Activated CD4-positive, alpha-beta T cell treated with anti-CD3 and anti-CD28 coated beads, Interleukin-2, amount 10 ng/mL, durations not matched to agents 7 days and 5 days (primary cell): ENCODE measurements around the gene SDCCAG8. TPM values are rescaled to one million over a fixed set of nuclear protein-coding genes. Genes with fewer than 3 reads are reported as not detected.

Experiments
- CTCF ChIA-PET: fragments of 350-600 bp; sonication (Branson Sonifier 250); formaldehyde crosslinking; loops from one replicate; lab custom pipeline; 2021; ENCODE audit warnings: antibody characterized with exemption; lab: Charles Lee
- POLR2A ChIA-PET: fragments of 350-600 bp; sonication (Branson Sonifier 250); formaldehyde crosslinking; loops from one replicate; lab custom pipeline; 2021; ENCODE audit warnings: antibody characterized with exemption; lab: Charles Lee
- DNase-seq: peaks from one replicate; pipeline ENCODE4 v3.0.0-alpha.2; 2020
- H3K27ac Mint-ChIP-seq: one replicate; pipeline ENCODE4 v1.8.0; 2021; ENCODE audit warnings: mild to moderate bottlenecking, moderate library complexity, mixed read lengths
- H3K27me3 Mint-ChIP-seq: one replicate; pipeline ENCODE4 v1.8.0; 2021; ENCODE audit warnings: mixed read lengths
- H3K36me3 Mint-ChIP-seq: one replicate; pipeline ENCODE4 v1.8.0; 2021; ENCODE audit warnings: low read depth, mixed read lengths
- H3K4me1 Mint-ChIP-seq: one replicate; pipeline ENCODE4 v1.8.0; 2021; ENCODE audit warnings: mixed read lengths
- H3K4me3 Mint-ChIP-seq: one replicate; pipeline ENCODE4 v1.8.0; 2021; ENCODE audit warnings: mild to moderate bottlenecking, moderate library complexity, mixed read lengths
- H3K9me3 Mint-ChIP-seq: one replicate; pipeline ENCODE4 v1.8.0; 2021; ENCODE audit warnings: mixed read lengths
- total RNA-seq, 2 experiments: library from RNA; stranded (reverse); gene quantifications; one replicate each; pipeline ENCODE4 v1.2.3, GENCODE V29; 2021

Gene SDCCAG8
- total RNA-seq, 2 experiments from 2014 or later, result 23.8 to 26.4 TPM

DNA sequence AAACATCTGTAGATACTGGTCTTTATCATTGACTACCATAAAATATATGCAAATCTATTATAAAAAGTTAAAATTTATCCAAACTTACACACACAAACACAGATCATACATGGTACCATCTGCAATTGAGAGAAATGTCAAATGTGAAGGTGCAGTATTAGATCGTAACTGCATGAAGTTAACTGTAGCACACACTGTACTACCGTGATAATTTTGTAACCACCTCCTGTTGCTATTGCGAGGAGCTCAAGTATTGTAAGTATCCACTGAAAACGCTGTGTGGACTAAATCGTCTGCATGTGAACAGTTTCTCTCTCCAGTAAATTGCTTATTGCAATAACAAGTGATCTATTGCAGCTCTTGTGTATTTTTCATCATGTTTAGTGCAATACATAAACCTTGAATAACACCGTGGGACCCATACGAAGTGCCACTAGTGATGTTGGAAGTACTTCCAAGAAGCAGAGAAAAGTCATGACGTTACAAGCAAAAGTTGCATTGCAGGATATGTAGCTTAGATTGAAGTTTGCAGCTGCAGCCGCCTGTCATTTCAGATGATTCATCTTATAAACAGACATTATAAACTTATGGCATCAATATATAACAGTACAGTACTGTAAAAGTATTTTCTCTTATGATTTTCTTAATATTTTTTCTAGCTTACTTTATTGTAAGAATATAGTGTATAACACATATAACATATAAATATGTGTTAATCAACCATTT is 172.9 kb downstream of the SDCCAG8 start:
- Mint-ChIP-seq H3K36me3 (peaks cover 9% of the 10 kb centered on the region), H3K27ac (no peak overlapping the region), H3K9me3 (no peaks in the 10 kb centered on the region), H3K4me1 (peaks cover 2% of the 10 kb centered on the region), H3K27me3 (no peaks in the 10 kb centered on the region), H3K4me3 (no peak overlapping the region)
- ChIA-PET POLR2A (no interaction called here), CTCF (no interaction called here)
- DNase-seq, result no peak

DNA sequence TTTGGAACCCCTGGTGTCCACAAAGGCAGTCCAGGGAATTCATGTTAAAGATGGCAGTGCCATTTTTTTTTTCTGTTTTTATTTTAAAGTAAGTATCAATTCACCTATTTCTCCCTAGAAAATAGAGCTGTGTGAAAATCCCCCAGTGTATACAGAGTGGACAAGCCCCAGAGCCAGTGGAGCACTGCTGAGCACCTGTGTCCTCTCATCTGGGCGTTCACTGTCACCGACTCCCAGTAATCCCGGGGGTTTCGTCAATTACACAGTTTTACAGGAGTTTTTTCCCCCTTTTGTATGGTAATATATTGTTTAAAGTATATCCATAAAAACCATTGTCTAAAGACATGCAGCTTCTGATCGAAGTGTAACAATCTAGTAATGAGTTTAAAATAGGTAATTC is 175.8 kb downstream of the SDCCAG8 start:
- Mint-ChIP-seq H3K4me3 (no peak overlapping the region), H3K4me1 (peaks cover 2% of the 10 kb centered on the region), H3K9me3 (no peaks in the 10 kb centered on the region), H3K36me3 (peaks cover 9% of the 10 kb centered on the region), H3K27me3 (no peaks in the 10 kb centered on the region), H3K27ac (no peak overlapping the region)
- POLR2A ChIA-PET, result no interaction called here
- no peak for DNase-seq
- CTCF ChIA-PET, result interaction anchor here (1.1 kb wide), 1 partner anchor 520 kb away, joined by 3 read pairs; no protein-coding TSS in a partner anchor

DNA sequence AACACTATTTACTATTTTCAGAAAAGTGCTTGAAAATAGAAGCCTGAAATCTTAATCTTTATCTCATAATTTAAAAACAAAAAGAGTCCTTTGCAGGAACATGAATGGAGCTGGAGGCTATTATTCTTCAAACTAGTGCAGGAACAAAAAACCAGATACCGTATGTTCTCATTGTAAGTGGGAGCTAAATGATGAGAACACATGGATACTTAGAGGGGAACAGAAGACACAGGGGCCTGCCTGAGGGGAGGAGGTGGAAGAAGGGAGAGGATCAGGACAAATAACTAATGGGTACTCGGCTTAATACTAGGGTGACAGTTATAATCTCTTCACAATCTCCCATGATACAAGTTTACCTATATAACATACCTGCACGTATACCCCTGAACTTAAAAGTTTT is 176.3 kb downstream of the SDCCAG8 start:
- H3K36me3 Mint-ChIP-seq, result peaks cover 6% of the 10 kb centered on the region
- H3K27me3 Mint-ChIP-seq, result no peaks in the 10 kb centered on the region
- CTCF ChIA-PET, result interaction anchor here (1.1 kb wide), 1 partner anchor 520 kb away, joined by 3 read pairs; no protein-coding TSS in a partner anchor
- peaks cover 2% of the 10 kb centered on the region for H3K4me1 Mint-ChIP-seq
- no peaks in the 10 kb centered on the region for H3K9me3 Mint-ChIP-seq
- no peak for DNase-seq
- POLR2A ChIA-PET, result no interaction called here
- H3K4me3 Mint-ChIP-seq, result no peak overlapping the region
- H3K27ac Mint-ChIP-seq, result no peak overlapping the region

DNA sequence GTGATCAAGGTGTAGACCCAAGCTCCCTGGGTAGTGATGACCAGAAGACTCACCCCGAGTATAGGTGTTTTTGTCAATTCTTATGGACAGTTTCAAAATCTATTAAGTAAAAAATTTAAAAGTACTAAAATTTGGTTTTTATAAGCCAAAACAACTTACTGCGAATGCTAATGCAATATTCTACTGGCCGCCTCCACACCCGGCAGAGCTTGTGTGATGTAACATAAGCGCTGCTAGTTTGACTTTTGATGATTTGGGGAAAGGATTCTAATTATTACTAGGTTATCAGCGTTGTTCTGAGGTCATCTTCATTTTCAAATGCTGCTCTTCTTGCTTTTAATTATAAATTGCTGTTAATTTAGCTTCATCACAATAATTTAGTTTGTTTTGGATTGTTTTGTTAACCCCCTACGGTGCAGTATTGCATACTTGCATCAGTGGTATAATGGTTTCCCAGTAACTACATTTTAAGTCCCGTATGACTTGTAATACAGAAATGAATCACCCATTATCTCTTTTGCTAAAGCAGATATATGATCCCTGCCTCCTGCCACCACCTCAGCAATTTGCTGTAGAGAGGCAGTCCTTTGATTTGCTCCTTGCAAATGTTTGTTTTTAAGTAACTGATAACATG is 178.0 kb downstream of the SDCCAG8 start:
- H3K27me3 Mint-ChIP-seq, result no peaks in the 10 kb centered on the region
- H3K4me1 Mint-ChIP-seq, result peaks cover 2% of the 10 kb centered on the region
- no peak overlapping the region for H3K27ac Mint-ChIP-seq
- ChIA-PET POLR2A (interaction anchor here (0.7 kb wide), 1 partner anchor 181 kb away, joined by 4 read pairs; no protein-coding TSS in a partner anchor), CTCF (no interaction called here)
- no peaks in the 10 kb centered on the region for H3K9me3 Mint-ChIP-seq
- H3K4me3 Mint-ChIP-seq, result no peak overlapping the region
- peaks cover 6% of the 10 kb centered on the region for H3K36me3 Mint-ChIP-seq
- no peak for DNase-seq

DNA sequence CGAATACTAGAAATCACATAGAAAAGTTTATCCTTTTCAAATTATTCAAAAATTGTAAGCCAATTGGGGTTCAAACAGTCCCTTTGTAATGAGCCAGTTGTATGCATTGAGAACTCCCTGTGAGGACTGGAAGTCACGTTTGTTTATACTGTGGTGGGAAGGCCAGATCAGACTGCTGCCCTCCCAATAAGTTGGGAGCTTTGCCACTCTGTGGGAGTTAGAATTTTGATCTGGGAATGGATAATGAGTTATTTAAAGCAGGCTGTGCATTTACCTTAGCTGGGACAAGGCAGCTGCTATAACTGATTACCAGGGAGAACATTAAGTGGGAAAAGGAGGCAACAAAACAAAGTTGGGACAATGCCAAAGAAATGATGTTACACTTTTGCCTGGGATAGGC is 178.8 kb downstream of the SDCCAG8 start:
- POLR2A ChIA-PET, result no interaction called here
- DNase-seq, result no peak
- no peaks in the 10 kb centered on the region for H3K27me3 Mint-ChIP-seq
- no peaks in the 10 kb centered on the region for H3K9me3 Mint-ChIP-seq
- no peak overlapping the region for H3K4me3 Mint-ChIP-seq
- H3K27ac Mint-ChIP-seq, result no peak overlapping the region
- CTCF ChIA-PET, result no interaction called here
- peaks cover 2% of the 10 kb centered on the region for H3K4me1 Mint-ChIP-seq
- peaks cover 7% of the 10 kb centered on the region for H3K36me3 Mint-ChIP-seq

DNA sequence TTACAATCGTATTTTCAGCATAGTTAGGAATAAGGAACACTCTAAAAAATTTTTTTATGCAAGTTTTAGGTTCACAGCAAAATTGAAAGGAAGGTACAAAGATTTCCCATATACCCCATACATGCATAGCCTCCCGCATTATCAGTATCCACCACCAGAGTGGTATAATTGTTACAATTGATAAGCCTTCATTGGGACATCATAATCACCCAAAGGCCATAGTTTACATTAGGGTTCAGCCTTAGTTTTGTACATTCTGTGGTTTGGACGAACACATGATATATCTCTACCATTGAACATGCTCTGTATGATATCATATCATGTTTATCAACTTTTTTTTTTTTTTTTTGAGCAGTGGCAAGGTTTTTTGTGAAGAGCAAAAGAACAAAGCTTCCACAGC is 180.0 kb downstream of the SDCCAG8 start:
- POLR2A ChIA-PET, result no interaction called here
- H3K27me3 Mint-ChIP-seq, result no peaks in the 10 kb centered on the region

DNA sequence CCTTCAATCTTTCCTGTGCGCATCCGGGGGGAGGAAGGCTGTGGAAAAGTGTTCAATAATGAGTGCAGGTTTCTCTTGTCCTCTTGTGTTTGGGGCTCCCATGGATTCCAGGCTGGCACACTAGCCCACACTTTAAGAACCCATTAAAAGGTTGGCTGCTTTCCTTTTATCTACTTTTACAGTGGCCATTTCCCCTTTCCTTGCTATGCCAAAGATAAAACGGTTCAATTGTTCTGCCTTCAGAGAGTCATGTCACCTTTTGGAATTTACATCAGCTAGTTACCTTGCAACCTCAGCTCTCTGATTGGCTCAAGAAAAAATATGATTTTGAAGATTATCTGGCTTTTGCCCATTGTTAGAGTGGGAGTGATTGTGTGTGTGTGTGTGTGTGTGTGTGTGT is 182.3 kb downstream of the SDCCAG8 start:
- CTCF ChIA-PET, result no interaction called here
- POLR2A ChIA-PET, result no interaction called here
- Mint-ChIP-seq H3K4me1 (peaks cover 4% of the 10 kb centered on the region), H3K9me3 (no peaks in the 10 kb centered on the region), H3K27me3 (no peaks in the 10 kb centered on the region), H3K36me3 (peaks cover 3% of the 10 kb centered on the region), H3K4me3 (no peak overlapping the region), H3K27ac (no peak overlapping the region)
- DNase-seq, result no peak

More for the DNA sequence above, 180.0 kb downstream of the SDCCAG8 start:
- Mint-ChIP-seq H3K27ac (no peak overlapping the region), H3K9me3 (no peaks in the 10 kb centered on the region), H3K4me3 (no peak overlapping the region), H3K36me3 (peaks cover 3% of the 10 kb centered on the region), H3K4me1 (peaks cover 2% of the 10 kb centered on the region)
- CTCF ChIA-PET, result no interaction called here
- DNase-seq, result no peak

DNA sequence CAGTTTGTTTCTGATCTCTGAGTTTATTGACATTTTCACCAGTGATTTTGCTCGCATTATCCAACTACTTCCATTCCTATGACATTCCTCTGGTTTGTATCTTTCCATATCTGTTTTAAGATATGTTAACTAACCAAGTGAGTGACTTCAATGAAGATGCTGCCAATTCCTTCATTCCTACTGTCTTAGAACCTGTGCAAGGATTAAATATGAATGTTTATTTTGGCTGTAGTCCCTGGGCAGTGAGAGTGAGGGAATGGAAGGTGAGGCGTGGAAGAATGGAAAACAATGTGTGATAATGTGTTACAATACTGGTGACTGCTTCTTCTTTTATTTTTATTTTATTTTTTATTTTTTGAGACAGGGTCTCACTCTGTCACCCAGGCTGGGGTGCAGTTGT is 183.0 kb downstream of the SDCCAG8 start:
- Mint-ChIP-seq H3K9me3 (no peaks in the 10 kb centered on the region), H3K36me3 (peaks cover 3% of the 10 kb centered on the region), H3K27ac (no peak overlapping the region), H3K4me3 (no peak overlapping the region), H3K27me3 (no peaks in the 10 kb centered on the region), H3K4me1 (peaks cover 2% of the 10 kb centered on the region)
- no peak for DNase-seq
- CTCF ChIA-PET, result no interaction called here
- POLR2A ChIA-PET, result no interaction called here

DNA sequence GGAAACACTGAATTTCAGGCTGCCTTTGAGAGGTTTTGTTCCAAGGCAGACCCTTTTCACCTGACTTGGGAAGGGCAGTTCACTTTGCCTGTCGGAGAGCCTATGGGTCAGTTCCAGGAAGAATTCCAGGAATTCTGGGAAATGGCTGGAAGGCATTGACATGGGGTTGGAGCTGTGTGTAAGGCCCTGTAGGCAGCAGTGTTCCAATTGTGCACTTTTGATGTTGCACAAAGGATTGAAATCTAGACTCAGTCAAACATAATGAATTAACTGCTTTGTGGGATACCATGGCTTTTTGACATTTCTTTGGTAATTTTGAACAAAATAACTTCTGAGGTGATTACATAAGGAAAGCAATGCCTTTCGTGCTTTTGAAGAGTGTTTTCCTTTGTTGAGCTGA is 184.6 kb downstream of the SDCCAG8 start:
- CTCF ChIA-PET, result interaction anchor here (0.9 kb wide), 1 partner anchor 31 kb away, joined by 3 read pairs; no protein-coding TSS in a partner anchor
- H3K9me3 Mint-ChIP-seq, result no peaks in the 10 kb centered on the region

DNA sequence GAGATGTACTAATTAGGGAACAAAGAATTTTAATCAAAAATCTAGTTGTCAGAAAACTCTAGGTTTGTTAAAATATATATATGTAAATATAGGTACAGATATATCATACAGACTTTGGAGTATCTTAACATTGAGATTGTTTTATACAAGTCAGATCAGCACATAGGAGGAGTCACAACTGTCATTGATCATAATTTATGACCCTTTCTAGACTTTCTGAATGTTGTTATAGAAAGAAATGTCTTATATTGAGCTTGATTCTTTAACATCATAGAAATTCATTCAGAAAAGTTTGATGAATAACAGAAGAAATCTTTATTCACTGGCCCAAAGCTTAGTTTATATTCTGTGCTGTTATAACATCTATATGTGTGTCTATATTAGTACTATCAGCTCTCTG is 185.8 kb downstream of the SDCCAG8 start:
- H3K27me3 Mint-ChIP-seq, result no peaks in the 10 kb centered on the region
- POLR2A ChIA-PET, result no interaction called here
- H3K9me3 Mint-ChIP-seq, result no peaks in the 10 kb centered on the region
- H3K27ac Mint-ChIP-seq, result no peak overlapping the region
- H3K4me1 Mint-ChIP-seq, result peaks cover 2% of the 10 kb centered on the region
- H3K4me3 Mint-ChIP-seq, result no peak overlapping the region
- peaks cover 6% of the 10 kb centered on the region for H3K36me3 Mint-ChIP-seq
- CTCF ChIA-PET, result no interaction called here
- DNase-seq, result no peak

More for the DNA sequence above, 184.6 kb downstream of the SDCCAG8 start:
- DNase-seq, result no peak
- no peak overlapping the region for H3K27ac Mint-ChIP-seq
- POLR2A ChIA-PET, result no interaction called here
- peaks cover 2% of the 10 kb centered on the region for H3K4me1 Mint-ChIP-seq
- peaks cover 3% of the 10 kb centered on the region for H3K36me3 Mint-ChIP-seq
- H3K27me3 Mint-ChIP-seq, result no peaks in the 10 kb centered on the region
- H3K4me3 Mint-ChIP-seq, result no peak overlapping the region

DNA sequence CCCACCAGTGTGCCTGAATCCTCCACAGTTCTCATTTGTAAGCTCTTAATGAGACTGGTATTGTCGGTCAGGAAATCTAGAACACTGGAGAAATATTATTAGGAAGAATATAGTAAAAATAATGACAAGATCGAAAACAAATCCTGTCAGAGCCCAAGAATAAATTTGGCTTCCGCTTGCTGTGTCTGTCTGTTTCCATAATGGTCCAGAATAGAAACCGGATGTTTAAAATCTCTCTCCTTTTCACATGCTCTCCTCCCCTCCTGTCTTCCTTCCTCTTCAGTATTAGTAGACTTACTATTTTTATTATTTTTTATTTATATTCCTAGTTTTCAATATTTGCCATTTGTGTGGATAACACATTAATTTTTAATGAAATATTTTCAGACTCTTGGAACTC is 187.7 kb downstream of the SDCCAG8 start:
- ChIA-PET POLR2A (no interaction called here), CTCF (no interaction called here)
- no peaks in the 10 kb centered on the region for H3K27me3 Mint-ChIP-seq
- H3K36me3 Mint-ChIP-seq, result peaks cover 9% of the 10 kb centered on the region
- H3K27ac Mint-ChIP-seq, result no peak overlapping the region
- H3K4me3 Mint-ChIP-seq, result no peak overlapping the region
- peaks cover 14% of the 10 kb centered on the region for H3K4me1 Mint-ChIP-seq
- no peaks in the 10 kb centered on the region for H3K9me3 Mint-ChIP-seq
- no peak for DNase-seq

DNA sequence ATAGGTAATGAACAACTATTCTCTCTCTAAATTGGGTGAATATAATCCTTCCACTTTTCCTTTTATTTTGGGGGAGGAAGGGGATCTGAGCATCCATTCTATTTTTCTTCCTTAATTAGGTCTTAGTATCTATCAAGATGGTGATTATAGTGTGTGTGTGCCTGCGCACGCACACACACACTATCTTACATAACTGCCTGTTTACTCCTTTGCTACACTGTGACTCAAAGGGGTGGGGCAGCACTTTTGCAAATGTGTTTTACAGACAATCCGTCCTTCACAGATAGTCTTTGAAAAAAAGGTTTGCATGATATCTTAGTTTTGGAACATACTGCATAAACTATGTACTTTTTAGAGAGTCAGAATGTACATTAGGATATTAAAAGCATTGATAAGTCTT is 191.5 kb downstream of the SDCCAG8 start:
- H3K9me3 Mint-ChIP-seq, result no peaks in the 10 kb centered on the region
- peaks cover 14% of the 10 kb centered on the region for H3K4me1 Mint-ChIP-seq
- no peak overlapping the region for H3K4me3 Mint-ChIP-seq
- POLR2A ChIA-PET, result no interaction called here
- H3K27me3 Mint-ChIP-seq, result no peaks in the 10 kb centered on the region
- peak; percentile 19 for DNase-seq
- H3K36me3 Mint-ChIP-seq, result peaks cover 5% of the 10 kb centered on the region
- CTCF ChIA-PET, result interaction anchor here (0.9 to 1.2 kb wide), 2 partner anchors 12 to 280 kb away, joined by 3 read pairs; no protein-coding TSS in a partner anchor
- peak overlapping the region; percentile 17 for H3K27ac Mint-ChIP-seq

DNA sequence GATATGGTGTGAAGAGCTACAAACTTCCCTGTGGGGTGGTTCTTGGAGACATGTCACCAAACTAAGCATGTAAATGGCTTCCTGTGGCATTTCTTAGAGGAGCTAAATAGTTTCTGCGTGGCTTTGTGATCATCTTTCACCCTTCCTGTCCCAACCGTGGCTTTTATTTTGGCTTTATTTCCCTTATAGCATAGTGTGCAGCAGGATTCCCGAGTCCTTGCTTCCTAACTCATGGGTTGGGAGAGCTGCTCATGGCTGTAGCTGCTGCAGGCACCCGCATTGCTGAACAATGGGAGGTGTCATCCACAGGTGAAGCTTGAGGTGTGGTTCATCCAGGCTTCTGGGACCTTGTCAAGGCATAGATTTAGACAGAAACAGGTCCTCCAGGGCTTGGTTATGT is 192.0 kb downstream of the SDCCAG8 start:
- H3K4me1 Mint-ChIP-seq, result peaks cover 14% of the 10 kb centered on the region
- CTCF ChIA-PET, result interaction anchor here (0.9 kb wide), 1 partner anchor 279 kb away, joined by 3 read pairs; no protein-coding TSS in a partner anchor
- H3K9me3 Mint-ChIP-seq, result no peaks in the 10 kb centered on the region
- H3K27ac Mint-ChIP-seq, result peak overlapping the region; percentile 69
- POLR2A ChIA-PET, result no interaction called here
- peaks cover 5% of the 10 kb centered on the region for H3K36me3 Mint-ChIP-seq
- no peak overlapping the region for H3K4me3 Mint-ChIP-seq
- H3K27me3 Mint-ChIP-seq, result no peaks in the 10 kb centered on the region
- no peak for DNase-seq
